ENCODE results near the gene HEATR3.
A peak's percentile ranks its signal among the peaks of the same experiment; 100 is the strongest.

HEATR3 gene

DNA sequence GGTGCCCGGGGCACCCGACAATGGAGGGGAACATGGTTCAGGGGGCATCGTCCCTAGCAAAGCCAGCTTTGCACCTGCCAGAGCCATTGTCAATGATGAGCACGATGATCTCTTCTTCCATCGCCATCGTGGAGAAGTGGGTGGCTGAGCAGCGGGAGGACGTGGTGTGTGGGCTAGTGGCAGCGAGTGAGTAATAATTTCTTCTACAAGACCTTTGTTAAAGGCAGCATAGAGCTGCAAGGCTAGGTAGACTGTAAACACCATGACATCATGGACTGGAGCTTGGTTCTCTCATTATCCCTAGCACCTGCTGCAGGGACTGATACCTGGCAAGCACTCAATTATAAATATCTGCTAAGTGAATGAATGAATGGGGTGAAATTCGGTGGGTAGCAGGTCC is 6.7 kb upstream of the HEATR3 start:
- H3K27me3 Mint-ChIP-seq (ENCODE audit: low read depth), result peaks cover 6% of the 10 kb centered on the region
- H3K27ac Mint-ChIP-seq, result no peak overlapping the region
- H3K36me3 Mint-ChIP-seq (ENCODE audit: low read depth), result no peaks in the 10 kb centered on the region
- H3K4me1 Mint-ChIP-seq, result no peaks in the 10 kb centered on the region
- TF ChIP-seq, protein P1, sequence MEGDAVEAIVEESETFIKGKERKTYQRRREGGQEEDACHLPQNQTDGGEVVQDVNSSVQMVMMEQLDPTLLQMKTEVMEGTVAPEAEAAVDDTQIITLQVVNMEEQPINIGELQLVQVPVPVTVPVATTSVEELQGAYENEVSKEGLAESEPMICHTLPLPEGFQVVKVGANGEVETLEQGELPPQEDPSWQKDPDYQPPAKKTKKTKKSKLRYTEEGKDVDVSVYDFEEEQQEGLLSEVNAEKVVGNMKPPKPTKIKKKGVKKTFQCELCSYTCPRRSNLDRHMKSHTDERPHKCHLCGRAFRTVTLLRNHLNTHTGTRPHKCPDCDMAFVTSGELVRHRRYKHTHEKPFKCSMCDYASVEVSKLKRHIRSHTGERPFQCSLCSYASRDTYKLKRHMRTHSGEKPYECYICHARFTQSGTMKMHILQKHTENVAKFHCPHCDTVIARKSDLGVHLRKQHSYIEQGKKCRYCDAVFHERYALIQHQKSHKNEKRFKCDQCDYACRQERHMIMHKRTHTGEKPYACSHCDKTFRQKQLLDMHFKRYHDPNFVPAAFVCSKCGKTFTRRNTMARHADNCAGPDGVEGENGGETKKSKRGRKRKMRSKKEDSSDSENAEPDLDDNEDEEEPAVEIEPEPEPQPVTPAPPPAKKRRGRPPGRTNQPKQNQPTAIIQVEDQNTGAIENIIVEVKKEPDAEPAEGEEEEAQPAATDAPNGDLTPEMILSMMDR (IDR thresholded peaks at IDR 0.05; ENCODE audit: unreplicated experiment in 3 of 3), result no peak
- no peak overlapping the region for H3K4me3 Mint-ChIP-seq
- peaks cover 3% of the 10 kb centered on the region for H3K9me3 Mint-ChIP-seq

DNA sequence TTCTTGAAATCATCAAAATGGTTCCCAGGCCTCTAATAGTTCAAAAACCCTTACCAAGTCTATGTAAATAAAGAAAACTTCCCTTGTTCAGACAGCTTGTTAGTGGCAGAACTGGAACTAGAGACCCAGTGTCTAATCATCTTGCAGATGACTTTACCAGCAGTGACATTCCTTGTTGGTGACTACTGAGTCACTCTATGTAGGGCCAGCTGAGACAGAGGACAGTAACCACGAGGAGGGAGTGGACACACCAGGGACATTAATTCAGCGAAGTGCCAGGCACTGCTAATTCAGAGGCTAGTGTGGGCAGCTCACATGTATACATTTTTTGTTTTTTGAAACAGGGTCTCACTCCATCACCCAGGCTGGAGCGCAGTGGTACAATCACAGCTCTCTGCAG is 6.1 kb upstream of the HEATR3 start:
- no peak overlapping the region for H3K27ac Mint-ChIP-seq
- no peak overlapping the region for H3K4me3 Mint-ChIP-seq
- H3K36me3 Mint-ChIP-seq (ENCODE audit: low read depth), result no peaks in the 10 kb centered on the region
- peaks cover 3% of the 10 kb centered on the region for H3K9me3 Mint-ChIP-seq
- TF ChIP-seq, protein P1 (IDR thresholded peaks at IDR 0.05; ENCODE audit: unreplicated experiment in 3 of 3), result no peak
- H3K27me3 Mint-ChIP-seq (ENCODE audit: low read depth), result peaks cover 6% of the 10 kb centered on the region
- no peaks in the 10 kb centered on the region for H3K4me1 Mint-ChIP-seq

DNA sequence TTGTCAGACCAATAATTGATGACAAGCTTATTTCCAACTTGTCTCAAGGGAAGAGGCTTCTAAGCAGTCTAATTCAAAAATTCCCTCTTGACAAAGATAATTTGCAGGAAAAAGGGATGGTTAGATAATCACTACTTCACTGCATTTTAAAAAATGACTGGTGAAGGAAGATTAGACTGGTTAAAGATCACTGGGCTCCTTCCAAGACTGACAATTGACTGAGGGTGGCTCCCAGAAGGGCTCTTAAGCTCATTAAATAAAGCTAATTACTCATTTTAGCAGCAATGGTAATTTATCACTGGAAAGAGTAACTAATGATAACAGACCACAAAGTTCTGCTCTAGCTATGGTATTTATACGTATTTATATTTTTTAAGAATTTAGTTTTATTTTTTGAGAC is 4.4 kb upstream of the HEATR3 start:
- Mint-ChIP-seq H3K36me3 (ENCODE audit: low read depth) (no peaks in the 10 kb centered on the region), H3K4me3 (no peak overlapping the region), H3K4me1 (no peaks in the 10 kb centered on the region), H3K27me3 (ENCODE audit: low read depth) (peaks cover 9% of the 10 kb centered on the region), H3K9me3 (peaks cover 3% of the 10 kb centered on the region), H3K27ac (no peak overlapping the region)
- TF ChIP-seq, protein P1 (IDR thresholded peaks at IDR 0.05; ENCODE audit: unreplicated experiment in 3 of 3), result no peak

DNA sequence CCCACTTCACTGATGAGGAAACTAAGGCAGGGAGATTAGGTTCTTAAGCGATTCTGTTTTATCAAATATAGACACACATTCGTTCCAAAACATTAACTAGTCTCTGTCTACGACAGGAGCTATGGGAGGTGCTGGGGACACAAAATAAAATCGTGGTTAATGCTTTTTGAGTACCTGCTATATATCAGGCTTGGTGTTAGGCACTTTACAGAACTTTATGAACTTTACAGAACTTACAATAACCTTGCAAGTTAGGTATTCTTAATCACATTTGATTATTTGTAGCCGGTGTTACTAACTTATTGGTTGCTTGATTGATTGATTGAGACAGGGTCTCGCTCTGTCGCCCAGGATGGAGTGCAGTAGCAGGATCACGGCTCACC is 538 bp upstream of the HEATR3 start:
- Mint-ChIP-seq H3K4me1 (peaks cover 25% of the 10 kb centered on the region), H3K27ac (peak overlapping the region; percentile 86 to 88 (median 87)), H3K36me3 (ENCODE audit: low read depth) (peaks cover 8% of the 10 kb centered on the region), H3K27me3 (ENCODE audit: low read depth) (peaks cover 3% of the 10 kb centered on the region), H3K9me3 (no peaks in the 10 kb centered on the region), H3K4me3 (peak overlapping the region; percentile 84 to 88 (median 87))
- TF ChIP-seq, protein P1 (IDR thresholded peaks at IDR 0.05; ENCODE audit: unreplicated experiment in 3 of 3), result no peak

DNA sequence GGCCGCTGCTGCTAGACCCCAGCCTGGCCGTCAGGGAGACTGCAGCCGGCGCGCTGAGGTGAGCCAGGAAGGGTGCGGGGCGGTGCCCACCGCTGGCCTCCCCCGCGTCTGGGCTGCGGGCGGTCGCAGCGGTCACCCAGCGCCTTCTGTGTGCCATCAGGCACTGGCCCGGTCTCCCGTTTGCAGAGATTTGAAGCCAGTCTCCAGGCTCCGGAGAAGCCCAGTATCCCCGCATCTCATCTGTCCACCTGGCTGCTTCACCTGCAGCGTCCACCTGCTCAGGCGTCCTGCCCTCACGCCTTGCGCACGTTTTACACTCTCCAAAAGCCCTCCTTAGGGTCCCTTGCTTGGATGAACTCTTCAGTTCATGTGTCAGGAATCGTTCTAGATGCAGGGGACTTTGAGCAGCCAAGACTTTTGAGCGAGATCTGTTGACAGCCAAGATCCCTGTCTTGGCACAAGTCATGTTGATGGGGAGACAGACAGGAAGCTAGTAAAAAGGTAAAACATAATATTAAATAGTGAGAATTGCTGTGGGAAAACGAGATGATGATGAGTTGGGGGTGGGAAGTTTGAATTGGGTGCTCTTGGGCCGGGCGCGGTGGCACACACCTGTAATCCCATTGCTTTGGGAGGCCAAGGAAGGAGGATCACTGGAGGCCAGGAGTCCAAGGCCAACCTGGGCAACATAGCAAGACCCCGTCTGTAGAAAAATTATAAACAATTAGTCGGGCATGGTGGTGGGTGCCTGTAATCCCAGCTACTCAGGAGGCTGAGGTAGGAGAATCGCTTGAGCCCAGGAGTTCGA is 916 bp downstream of the HEATR3 start:
- Mint-ChIP-seq H3K4me1 (peaks cover 31% of the 10 kb centered on the region), H3K36me3 (ENCODE audit: low read depth) (peaks cover 15% of the 10 kb centered on the region), H3K27ac (peak overlapping the region; percentile 77 to 89 (median 87)), H3K4me3 (peak overlapping the region; percentile 84 to 97 (median 94)), H3K27me3 (ENCODE audit: low read depth) (peaks cover 3% of the 10 kb centered on the region), H3K9me3 (no peaks in the 10 kb centered on the region)
- TF ChIP-seq, protein P1 (IDR thresholded peaks at IDR 0.05; ENCODE audit: unreplicated experiment in 3 of 3), result no peak
